Endothelial cell of umbilical vein (primary cell): Measurements from ENCODE around the gene ACTN1.

Experiments
- CTCF ChIP-seq, 2 donors: IDR thresholded peaks; 1 replicate in 1 of 2; 2 replicates in 1 of 2; pipeline ENCODE4 v1.5.1; 2011; ENCODE audit warnings: low read length in 2 of 2, mild to moderate bottlenecking in 2 of 2, moderate library complexity in 2 of 2, control low read depth in 1 of 2, inconsistent platforms in 1 of 2, low read depth in 1 of 2; ENCODE audit not compliant: insufficient read depth in 1 of 2; ENCODE audit errors: extremely low read depth in 1 of 2
- EZH2 ChIP-seq: IDR thresholded peaks from 2 replicates; pipeline ENCODE4 v1.6.1; 2012; ENCODE audit warnings: borderline replicate concordance, low read depth, mild to moderate bottlenecking, moderate library complexity, low read length, inconsistent platforms; ENCODE audit not compliant: severe bottlenecking
- POLR2A ChIP-seq: IDR thresholded peaks from 2 replicates; pipeline ENCODE4 v1.6.1; 2012; ENCODE audit warnings: low read depth, mild to moderate bottlenecking, control low read depth, low read length
- POLR2AphosphoS5 ChIP-seq: IDR thresholded peaks from 2 replicates; pipeline ENCODE4 v1.6.1; 2012; ENCODE audit warnings: low read depth, mild to moderate bottlenecking, control low read depth, low read length, moderate library complexity; ENCODE audit not compliant: insufficient read depth

- no peak for TF ChIP-seq CTCF (IDR thresholded peaks at IDR 0.05; ENCODE audit: extremely low read depth in 1 of 2, insufficient read depth in 1 of 2, low read depth in 1 of 2, low read length in 2 of 2)
- TF ChIP-seq POLR2A: no peak
- no peak for TF ChIP-seq POLR2AphosphoS5
- TF ChIP-seq EZH2: no peak
Observed at GRCh38 chr14:68825729-68826128, 153.4 kb downstream of the ACTN1 start.
